A549 (cell line): ENCODE results near the gene MON1B. TPM values are rescaled to one million over a fixed set of nuclear protein-coding genes. Genes with fewer than 3 reads are reported as not detected.

Experiments
- ATAC-seq, 2 experiments: fragments of 200-7000 bp in 1 of 2; fragments of >200 bp in 1 of 2; cut with Nextera tagmentation in 1 of 2; cut with Tn5 transposase in 1 of 2; 3 replicates each; pipeline versions ENCODE4 v1.8.0 to v1.9.1; 2018 to 2020; ENCODE audit warnings: mild to moderate bottlenecking in 1 of 2, moderate library complexity in 1 of 2
- CTCF ChIA-PET: fragments of 300-600 bp; sonication (Branson Sonifier 250); formaldehyde crosslinking; extraction: SDS; loops from one replicate; lab custom pipeline; 2021; ENCODE audit warnings: antibody characterized with exemption, inconsistent platforms; lab: Yijun Ruan, JAX
- POLR2A ChIA-PET: fragments of 350-600 bp; formaldehyde crosslinking; extraction: SDS; loops from one replicate; lab custom pipeline; 2021; ENCODE audit warnings: antibody characterized with exemption, inconsistent platforms; lab: Yijun Ruan, JAX
- DNase-seq, 2 experiments: peaks; one replicate each; pipeline versions ENCODE4 v3.0.0 to v3.0.0-alpha.2; 2011 to 2016; ENCODE audit warnings: low read depth in 1 of 2, low spot score in 1 of 2
- FAIRE-seq: peaks from 2 replicates; lab custom pipeline; 2011; peaks lifted over from hg19 to GRCh38; lab: Jason Lieb, UNC
- H3K27ac ChIP-seq, 2 experiments: fragments of >200 bp; sonication (Bioruptor Twin); formaldehyde crosslinking; 3 replicates each; pipeline ENCODE4 v1.5.1; 2016 to 2017
- H3K4me1 ChIP-seq: fragments of >200 bp; sonication (Bioruptor Twin); formaldehyde crosslinking; 3 replicates; pipeline ENCODE4 v1.6.1; 2016
- H3K4me2 ChIP-seq: fragments of >200 bp; sonication (Bioruptor Twin); formaldehyde crosslinking; 3 replicates; pipeline ENCODE4 v1.6.1; 2016
- H3K4me3 ChIP-seq: fragments of >200 bp; sonication (Bioruptor Twin); formaldehyde crosslinking; 3 replicates; pipeline ENCODE4 v1.5.1; 2016
- H3K9me3 ChIP-seq: fragments of >200 bp; sonication (Bioruptor Twin); formaldehyde crosslinking; 3 replicates; pipeline ENCODE4 v1.6.1; 2016
- E2F6 ChIP-seq: IDR thresholded peaks from 2 replicates; pipeline ENCODE4 v1.6.1; 2012; ENCODE audit warnings: low read depth, borderline replicate concordance
- EP300 ChIP-seq, 2 experiments: fragments of >200 bp; sonication (Bioruptor Twin); formaldehyde crosslinking; IDR thresholded peaks; 2 replicates in 1 of 2; 3 replicates in 1 of 2; pipeline ENCODE4 v1.6.1; 2016 to 2017
- FOSB ChIP-seq: fragments of 250-450 bp; sonication (Bioruptor Pico); IDR thresholded peaks from 2 replicates; pipeline ENCODE4 v1.5.0; 2020; ENCODE audit warnings: mild to moderate bottlenecking, moderate library complexity
- GATA3 ChIP-seq: IDR thresholded peaks from 2 replicates; pipeline ENCODE4 v1.6.1; 2012; ENCODE audit warnings: borderline replicate concordance
- HOXA7 ChIP-seq: fragments of 250-450 bp; sonication (Bioruptor Pico); IDR thresholded peaks from 2 replicates; pipeline ENCODE4 v1.5.0; 2020; ENCODE audit warnings: mild to moderate bottlenecking, moderate library complexity
- HOXB13 ChIP-seq: fragments of 250-450 bp; sonication (Bioruptor Pico); IDR thresholded peaks from 2 replicates; pipeline ENCODE4 v1.5.0; 2020; ENCODE audit warnings: low read depth, mild to moderate bottlenecking, moderate library complexity
- HOXB5 ChIP-seq: fragments of 250-450 bp; sonication (Bioruptor Pico); IDR thresholded peaks from 2 replicates; pipeline ENCODE4 v1.5.0; 2020; ENCODE audit warnings: mild to moderate bottlenecking, moderate library complexity
- JUN ChIP-seq, 2 experiments: fragments of >200 bp; sonication (Bioruptor Twin); formaldehyde crosslinking; IDR thresholded peaks; 2 replicates in 1 of 2; 3 replicates in 1 of 2; pipeline ENCODE4 v1.6.1; 2016 to 2017
- NPAS2 ChIP-seq: fragments of 250-450 bp; sonication (Bioruptor Pico); IDR thresholded peaks from 2 replicates; pipeline ENCODE4 v1.8.0; 2022; ENCODE audit warnings: mild to moderate bottlenecking, moderate library complexity, borderline replicate concordance
- POLR2A ChIP-seq: IDR thresholded peaks from 2 replicates; pipeline ENCODE4 v1.6.1; 2012; ENCODE audit warnings: mild to moderate bottlenecking, low read length
- TP53 ChIP-seq: fragments of 250-450 bp; sonication (Bioruptor Pico); IDR thresholded peaks from 2 replicates; pipeline ENCODE4 v1.5.0; 2021; ENCODE audit warnings: mild to moderate bottlenecking, moderate library complexity
- ZFP36 ChIP-seq: fragments of 450-650 bp; IDR thresholded peaks from 2 replicates; pipeline ENCODE4 v1.6.1; 2014; ENCODE audit warnings: borderline replicate concordance; ENCODE audit not compliant: partially characterized antibody
- ZNF302 ChIP-seq: fragments of 250-450 bp; sonication (Bioruptor Pico); IDR thresholded peaks from 2 replicates; pipeline ENCODE4 v1.9.0; 2021; ENCODE audit warnings: inconsistent platforms, mild to moderate bottlenecking, moderate library complexity
- WGBS: methylation state at CpG from one replicate; pipeline ENCODE4 v1.1.6; 2017; ENCODE audit errors: missing lambda C conversion rate; 5-methylcytosine and 5-hydroxymethylcytosine counted together
- polyA plus RNA-seq, 4 experiments: library from polyadenylated mRNA; depleted of rRNA in 3 of 4; stranded (reverse); fragments of >200 nt; fragmentation: RNase III in 1 of 4; extraction: RNeasy Plus Mini Kit Qiagen cat#74134 plus additional on column Dnase treatment in 1 of 4; gene quantifications; 2 replicates in 3 of 4; 3 replicates in 1 of 4; pipeline ENCODE4 v1.2.3, GENCODE V29; 2011 to 2017
- TF ChIP-seq, protein P1 (sequence below): IDR thresholded peaks from 2 replicates; pipeline ENCODE4 v1.6.1; 2012
- TF ChIP-seq, protein P2 (sequence below): fragments of 200-600 bp; sonication (generic); IDR thresholded peaks from 2 replicates; pipeline ENCODE4 v1.6.1; 2016; ENCODE audit warnings: antibody characterized with exemption, mild to moderate bottlenecking, moderate library complexity

Gene MON1B
- polyA plus RNA-seq, 2 of the 4 experiments (the other 2 are of a cell fraction) = 18.0 to 32.5 TPM

- TF ChIP-seq HOXA7 (no peak), ZFP36 (no peak)
- TF ChIP-seq, all 56 proteins: peak for 0
Measured at GRCh38 chr16:77197747-77198146, 6.8 kb downstream of the MON1B start (continued).

GRCh38 chr16:77199211-77199610 lies 8.2 kb downstream of the MON1B start, which contains the start of gene SYCE1L:
TSS of gene SYCE1L (plus strand) at chr16:77199408. CDS start at chr16:77199452, 44 bp downstream.
- no peaks in the 10 kb centered on the region for H3K9me3 ChIP-seq
- no peaks in the 10 kb centered on the region for H3K4me1 ChIP-seq

GRCh38 chr16:77206533-77206932 lies 15.5 kb downstream of the MON1B start:
- DNase-seq (no peak), FAIRE-seq (no peak), ATAC-seq (no peak)
- POLR2A ChIA-PET = no interaction called here
- Histone ChIP-seq H3K4me3 (no peak overlapping the region), H3K4me1 (peaks cover under 1% of the 10 kb centered on the region; the same call in 1 of the 3 replicates), H3K27ac (no peak overlapping the region)
- TF ChIP-seq E2F6 (no peak), JUN (IDR thresholded peaks at IDR 0.05) (no peak), GATA3 (no peak), TP53 (CRISPR knock-in tag) (no peak)
- TF ChIP-seq, all 56 proteins: peak for 0
- CTCF ChIA-PET = no interaction called here
- Histone ChIP-seq H3K9me3 (no peaks in the 10 kb centered on the region), H3K4me2 (no peak overlapping the region)
- WGBS = 93% methylated on average over 2 of the region's 2 CpGs

More at GRCh38 chr16:77199211-77199610, 8.2 kb downstream of the MON1B start, which contains the start of gene SYCE1L:
- ChIA-PET POLR2A (no interaction called here), CTCF (no interaction called here)
- no peak for ATAC-seq
- no peak for FAIRE-seq
- no peak within 1 kb of the TSS for H3K4me3 ChIP-seq
- 97% methylated on average over 18 of the region's 18 CpGs for WGBS
- no peak for TF ChIP-seq NPAS2 (CRISPR knock-in tag)
- no peak for TF ChIP-seq FOSB (CRISPR knock-in tag)
- TF ChIP-seq HOXB13 (CRISPR knock-in tag) = no peak
- TF ChIP-seq EP300 (IDR thresholded peaks at IDR 0.05) = no peak
- no peak for TF ChIP-seq ZNF302 (CRISPR knock-in tag)
- TF ChIP-seq HOXB5 = no peak
- TF ChIP-seq, protein P1, sequence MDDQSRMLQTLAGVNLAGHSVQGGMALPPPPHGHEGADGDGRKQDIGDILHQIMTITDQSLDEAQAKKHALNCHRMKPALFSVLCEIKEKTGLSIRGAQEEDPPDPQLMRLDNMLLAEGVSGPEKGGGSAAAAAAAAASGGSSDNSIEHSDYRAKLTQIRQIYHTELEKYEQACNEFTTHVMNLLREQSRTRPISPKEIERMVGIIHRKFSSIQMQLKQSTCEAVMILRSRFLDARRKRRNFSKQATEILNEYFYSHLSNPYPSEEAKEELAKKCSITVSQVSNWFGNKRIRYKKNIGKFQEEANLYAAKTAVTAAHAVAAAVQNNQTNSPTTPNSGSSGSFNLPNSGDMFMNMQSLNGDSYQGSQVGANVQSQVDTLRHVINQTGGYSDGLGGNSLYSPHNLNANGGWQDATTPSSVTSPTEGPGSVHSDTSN = no peak
- no peak for TF ChIP-seq POLR2A
- TF ChIP-seq, all 56 proteins: peak for 0
- DNase-seq = no peak
- Histone ChIP-seq H3K4me2 (no peak within 1 kb of the TSS), H3K27ac (no peak within 1 kb of the TSS)

DNA sequence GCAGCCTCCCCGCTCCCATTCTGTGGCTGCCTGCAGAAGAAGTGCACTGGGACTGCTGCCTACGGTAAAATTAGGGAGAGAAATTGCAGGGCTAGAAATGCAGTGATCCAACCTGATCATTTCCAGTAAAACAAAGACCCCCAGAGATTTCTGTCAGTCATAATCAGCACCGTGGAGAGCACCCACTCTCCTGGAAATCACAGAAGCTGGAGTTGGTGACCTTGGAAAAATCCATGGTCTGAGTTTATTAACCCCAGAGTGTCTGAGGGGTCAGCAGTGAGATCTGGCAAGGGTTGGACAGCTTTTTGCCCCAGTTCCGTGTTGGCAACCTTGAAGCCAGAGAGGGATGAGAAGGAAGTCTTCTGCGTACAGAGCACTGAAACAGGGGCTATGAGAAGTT lies 16.0 kb downstream of the MON1B start:
- no peak for FAIRE-seq
- CTCF ChIA-PET = no interaction called here
- 76% methylated on average over 5 of the region's 5 CpGs for WGBS
- TF ChIP-seq, protein P2, sequence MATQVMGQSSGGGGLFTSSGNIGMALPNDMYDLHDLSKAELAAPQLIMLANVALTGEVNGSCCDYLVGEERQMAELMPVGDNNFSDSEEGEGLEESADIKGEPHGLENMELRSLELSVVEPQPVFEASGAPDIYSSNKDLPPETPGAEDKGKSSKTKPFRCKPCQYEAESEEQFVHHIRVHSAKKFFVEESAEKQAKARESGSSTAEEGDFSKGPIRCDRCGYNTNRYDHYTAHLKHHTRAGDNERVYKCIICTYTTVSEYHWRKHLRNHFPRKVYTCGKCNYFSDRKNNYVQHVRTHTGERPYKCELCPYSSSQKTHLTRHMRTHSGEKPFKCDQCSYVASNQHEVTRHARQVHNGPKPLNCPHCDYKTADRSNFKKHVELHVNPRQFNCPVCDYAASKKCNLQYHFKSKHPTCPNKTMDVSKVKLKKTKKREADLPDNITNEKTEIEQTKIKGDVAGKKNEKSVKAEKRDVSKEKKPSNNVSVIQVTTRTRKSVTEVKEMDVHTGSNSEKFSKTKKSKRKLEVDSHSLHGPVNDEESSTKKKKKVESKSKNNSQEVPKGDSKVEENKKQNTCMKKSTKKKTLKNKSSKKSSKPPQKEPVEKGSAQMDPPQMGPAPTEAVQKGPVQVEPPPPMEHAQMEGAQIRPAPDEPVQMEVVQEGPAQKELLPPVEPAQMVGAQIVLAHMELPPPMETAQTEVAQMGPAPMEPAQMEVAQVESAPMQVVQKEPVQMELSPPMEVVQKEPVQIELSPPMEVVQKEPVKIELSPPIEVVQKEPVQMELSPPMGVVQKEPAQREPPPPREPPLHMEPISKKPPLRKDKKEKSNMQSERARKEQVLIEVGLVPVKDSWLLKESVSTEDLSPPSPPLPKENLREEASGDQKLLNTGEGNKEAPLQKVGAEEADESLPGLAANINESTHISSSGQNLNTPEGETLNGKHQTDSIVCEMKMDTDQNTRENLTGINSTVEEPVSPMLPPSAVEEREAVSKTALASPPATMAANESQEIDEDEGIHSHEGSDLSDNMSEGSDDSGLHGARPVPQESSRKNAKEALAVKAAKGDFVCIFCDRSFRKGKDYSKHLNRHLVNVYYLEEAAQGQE = peak; percentile 81
- no peak for TF ChIP-seq FOSB (CRISPR knock-in tag)
- H3K4me3 ChIP-seq = no peak overlapping the region
- no peak for ATAC-seq
- H3K27ac ChIP-seq = no peak overlapping the region
- no peaks in the 10 kb centered on the region for H3K9me3 ChIP-seq
- peaks cover 4% of the 10 kb centered on the region; the same call in 1 of the 3 replicates for H3K4me1 ChIP-seq
- H3K4me2 ChIP-seq = no peak overlapping the region
- no peak for DNase-seq
- POLR2A ChIA-PET = no interaction called here
